ENCODE measurements around the gene ZDHHC16.
"Not testable (repeated sequence)": the region's sequence is repeated elsewhere in the genome, so short reads cannot be mapped to it uniquely, and the experiment has no call there.

Gene ZDHHC16

DNA sequence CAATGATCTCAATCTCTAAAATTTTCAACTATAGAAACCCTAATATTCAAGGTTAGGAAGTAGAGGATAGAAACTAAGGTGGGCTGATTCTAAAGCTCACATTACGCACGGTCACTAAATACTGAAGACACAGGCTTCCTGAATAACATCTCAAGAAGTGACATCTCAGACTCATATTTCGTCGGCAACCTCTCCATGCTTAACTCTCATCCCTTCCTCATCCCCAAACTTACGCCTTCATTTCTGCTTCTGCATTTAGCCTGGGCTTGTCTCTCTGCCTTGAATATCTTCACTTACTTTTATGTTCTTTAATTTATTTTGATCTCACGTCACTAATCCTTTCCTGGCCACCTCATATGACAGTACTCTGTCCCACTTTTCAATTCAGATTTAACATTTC, 10.8 kb upstream of the ZDHHC16 start:
- no peak for DNase-seq

DNA sequence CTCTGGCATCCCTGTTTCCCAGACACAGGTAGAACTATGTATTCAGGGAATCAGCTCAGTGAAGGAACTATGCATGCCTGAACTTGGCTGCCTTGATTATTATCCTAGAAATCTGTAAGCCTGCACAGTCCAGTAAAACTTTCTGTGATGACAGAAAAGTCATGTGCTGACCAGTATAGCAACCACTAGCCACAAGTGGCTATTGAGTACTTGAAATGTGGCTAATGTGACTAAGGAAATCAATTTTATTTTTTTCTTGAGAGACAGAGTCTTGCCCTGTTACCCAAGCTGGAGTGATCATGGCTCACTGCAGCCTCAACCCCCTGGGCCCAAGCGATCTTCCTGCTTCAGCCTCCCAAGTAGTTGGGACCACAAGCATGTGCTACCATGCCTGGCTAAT, 3.7 kb upstream of the ZDHHC16 start:
- DNase-seq = no peak

DNA sequence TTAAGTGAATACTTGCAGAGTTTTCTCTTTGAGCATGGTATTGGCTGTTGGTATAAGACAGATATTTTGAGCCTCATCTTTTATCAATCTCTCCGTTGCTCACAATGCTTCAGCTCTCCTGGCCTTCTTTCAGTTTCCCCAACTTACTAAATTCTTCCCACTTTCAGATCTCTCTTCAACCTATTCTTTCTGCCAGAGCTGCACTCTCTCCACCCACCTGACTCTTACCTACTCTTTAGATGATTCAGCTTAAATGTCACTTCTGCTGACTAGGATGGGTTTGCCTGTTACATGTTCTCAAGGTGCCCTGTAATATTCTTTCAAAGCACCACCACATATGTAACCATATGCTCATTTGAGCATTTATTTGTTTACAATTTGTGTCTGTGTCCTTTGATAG, 1.8 kb upstream of the ZDHHC16 start:
- no peak for DNase-seq

DNA sequence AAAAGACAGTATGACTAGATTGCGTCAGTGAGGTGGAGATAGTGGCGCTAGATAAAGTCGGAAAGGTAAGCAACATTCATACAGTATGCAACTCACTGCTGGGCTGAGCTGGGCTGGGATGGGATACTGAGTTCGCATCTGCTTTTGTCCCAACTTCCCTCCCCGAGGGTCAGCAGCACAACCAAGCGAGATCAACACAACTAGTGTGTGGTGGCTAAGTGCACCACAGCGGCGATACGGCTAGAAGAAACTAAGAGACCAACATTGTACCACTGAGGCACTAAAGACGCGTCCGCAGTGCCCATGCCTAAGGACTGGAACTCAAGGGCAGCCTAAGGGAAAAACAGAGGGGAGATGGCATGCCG, 636 bp upstream of the ZDHHC16 start:
- no peak for DNase-seq

DNA sequence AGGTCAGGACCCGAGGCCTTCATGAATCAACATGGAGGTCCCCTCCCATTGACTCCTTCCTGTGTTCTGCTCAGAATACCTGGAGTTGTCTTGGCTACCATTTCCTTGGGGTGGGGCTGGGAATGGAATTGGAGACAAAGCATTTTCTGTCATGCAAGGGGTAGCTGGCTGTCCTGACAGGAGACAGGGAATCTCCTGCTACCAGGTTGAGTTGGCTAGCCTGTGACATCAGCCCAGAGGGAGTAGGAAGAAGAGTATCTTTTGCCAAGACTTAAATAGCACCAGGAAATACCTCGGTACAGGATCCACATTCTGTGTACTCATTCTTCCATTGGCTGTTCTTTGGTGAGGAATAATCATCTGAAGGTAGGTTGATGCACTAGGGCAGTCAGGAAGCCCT, 4.9 kb downstream of the ZDHHC16 start:
- no peak for DNase-seq

DNA sequence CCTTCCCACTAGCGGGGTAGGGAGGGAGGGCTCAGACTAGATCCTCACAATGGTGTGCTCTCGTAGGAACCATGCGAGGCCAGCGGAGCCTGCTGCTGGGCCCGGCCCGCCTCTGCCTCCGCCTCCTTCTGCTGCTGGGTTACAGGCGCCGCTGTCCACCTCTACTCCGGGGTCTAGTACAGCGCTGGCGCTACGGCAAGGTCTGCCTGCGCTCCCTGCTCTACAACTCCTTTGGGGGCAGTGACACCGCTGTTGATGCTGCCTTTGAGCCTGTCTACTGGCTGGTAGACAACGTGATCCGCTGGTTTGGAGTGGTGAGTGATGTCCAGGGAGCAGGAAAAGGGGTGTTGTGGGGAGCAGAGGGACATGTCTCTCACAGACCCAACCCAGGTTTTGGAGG, 5.6 kb downstream of the ZDHHC16 start:
- no peak for DNase-seq

DNA sequence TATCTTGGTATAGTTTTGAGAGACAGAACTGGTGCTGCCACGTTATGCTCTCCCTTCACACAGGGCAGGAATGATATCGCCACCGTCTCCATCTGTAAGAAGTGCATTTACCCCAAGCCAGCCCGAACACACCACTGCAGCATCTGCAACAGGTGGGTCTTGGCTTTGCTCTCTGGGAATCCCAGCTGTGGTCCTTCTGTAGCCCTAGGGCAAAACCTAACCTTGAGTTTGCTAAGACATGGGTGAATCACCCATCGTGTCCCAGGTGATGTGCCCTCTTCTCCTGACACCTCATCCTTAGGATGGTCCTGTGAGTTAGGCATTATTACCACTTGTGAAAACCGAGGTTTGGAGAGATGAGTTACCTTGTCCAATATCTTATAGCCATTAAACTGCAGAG, 6.4 kb downstream of the ZDHHC16 start:
- no peak for DNase-seq

DNA sequence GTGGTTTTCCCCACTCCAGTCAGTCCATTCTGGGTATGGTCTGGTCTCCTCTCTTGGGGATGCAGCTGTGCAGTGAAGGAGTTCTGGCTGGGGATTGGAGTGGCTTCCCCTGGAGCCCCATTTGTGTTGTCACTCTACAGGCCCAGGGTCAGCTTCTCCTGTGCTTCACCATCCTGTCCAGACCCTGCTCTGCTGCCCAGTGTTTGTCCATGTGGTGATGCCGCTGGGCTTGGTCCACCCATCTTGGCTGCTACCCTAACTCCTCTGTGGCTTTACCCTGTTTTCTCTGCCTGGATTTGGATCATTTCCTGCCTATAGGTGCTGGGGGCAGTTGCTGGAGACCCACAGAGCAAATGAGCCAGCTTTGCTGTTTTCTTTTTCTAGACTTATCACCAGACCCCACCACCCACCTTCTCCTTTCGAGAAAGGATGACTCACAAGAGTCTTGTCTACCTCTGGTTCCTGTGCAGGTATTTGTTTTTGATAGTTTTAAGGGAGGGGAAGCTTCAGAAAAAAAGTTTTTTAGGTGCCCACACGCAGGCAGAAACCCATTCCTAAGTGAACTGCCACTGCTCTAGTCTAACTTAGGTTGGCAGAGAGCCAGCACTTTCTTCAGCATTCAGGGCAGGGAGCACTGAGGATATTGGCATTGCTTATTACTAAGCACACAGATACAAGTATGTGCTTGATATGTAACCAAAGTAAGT, 8.5 kb downstream of the ZDHHC16 start:
- DNase-seq = no peak

DNA sequence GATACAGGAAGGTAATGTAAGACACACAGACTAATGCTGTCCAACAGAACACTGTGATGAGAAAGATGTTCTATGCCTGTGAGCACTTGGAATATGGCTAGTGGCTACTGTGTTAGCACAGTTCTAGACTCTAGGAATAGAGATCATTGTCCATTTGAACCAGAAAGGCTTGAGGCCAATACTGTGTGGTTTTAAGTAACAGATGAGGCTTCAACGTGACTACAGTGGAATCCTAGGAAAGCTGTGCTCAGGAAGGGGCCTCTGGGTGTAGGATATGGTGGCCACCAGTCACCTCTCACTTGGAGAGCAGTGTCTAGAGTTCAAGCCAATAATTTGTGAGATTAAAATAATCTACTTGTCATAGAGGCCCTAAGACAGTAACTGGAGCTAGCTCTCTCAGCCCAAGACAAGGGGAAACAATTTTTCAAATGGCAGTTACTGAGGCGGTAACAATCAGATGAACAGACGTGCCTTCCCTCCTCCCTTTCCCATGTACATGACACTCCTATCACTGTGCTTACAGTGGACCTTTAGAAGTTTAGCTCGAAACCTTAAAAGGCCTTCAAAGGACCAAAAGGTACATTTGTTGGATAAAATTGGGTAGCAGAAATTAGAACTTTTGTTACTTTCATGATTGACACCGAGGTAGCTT, 10.2 kb downstream of the ZDHHC16 start:
- DNase-seq = no peak

DNA sequence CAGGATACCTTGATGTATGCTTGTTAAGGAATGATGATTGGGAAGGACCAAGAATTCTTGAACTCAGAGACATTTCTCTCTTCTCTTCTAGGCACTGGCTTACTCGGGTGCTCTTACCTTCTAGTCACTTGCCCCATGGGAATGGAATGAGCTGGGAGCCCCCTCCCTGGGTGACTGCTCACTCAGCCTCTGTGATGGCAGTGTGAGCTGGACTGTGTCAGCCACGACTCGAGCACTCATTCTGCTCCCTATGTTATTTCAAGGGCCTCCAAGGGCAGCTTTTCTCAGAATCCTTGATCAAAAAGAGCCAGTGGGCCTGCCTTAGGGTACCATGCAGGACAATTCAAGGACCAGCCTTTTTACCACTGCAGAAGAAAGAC, 10.7 kb downstream of the ZDHHC16 start:
- no peak for DNase-seq

DNA sequence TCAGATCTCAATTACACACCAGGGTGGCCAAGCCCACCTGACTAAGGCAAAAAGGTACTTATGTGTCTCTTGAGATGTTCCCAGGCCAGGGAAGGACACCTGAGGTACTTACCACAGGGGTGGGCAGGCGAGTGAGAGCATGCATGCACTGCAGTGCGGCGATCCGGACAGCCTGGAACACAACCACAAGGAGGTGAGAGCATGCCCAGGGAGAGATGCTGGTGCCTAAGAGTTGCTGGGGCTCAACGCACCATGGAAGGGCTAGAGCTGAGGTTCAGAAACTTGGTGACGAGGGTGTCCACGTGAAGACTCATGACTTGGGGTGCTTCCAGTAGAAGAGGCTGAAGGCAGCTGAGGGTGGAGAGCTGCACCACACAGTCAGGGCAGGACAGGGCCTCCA, 13.1 kb downstream of the ZDHHC16 start:
- DNase-seq = no peak

DNA sequence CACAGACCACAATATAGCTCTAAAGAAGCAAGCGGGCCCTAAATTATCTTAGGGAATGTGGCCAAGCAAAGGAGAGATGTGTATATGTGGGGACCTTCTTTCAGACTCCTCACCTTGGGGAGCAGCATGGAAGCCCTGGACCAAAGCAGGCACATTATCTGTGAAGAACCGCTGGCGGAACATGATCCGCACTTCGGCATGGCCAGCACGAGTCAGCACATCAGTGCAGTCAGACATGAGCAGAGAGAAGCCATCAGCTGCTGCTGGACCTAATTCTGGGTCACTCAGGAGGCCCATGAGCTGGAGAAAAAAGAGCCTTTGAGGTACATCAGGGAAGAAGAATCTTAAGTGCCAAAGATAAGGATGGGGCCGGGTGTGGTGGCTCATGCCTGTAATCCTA, 14.0 kb downstream of the ZDHHC16 start:
- DNase-seq = no peak

DNA sequence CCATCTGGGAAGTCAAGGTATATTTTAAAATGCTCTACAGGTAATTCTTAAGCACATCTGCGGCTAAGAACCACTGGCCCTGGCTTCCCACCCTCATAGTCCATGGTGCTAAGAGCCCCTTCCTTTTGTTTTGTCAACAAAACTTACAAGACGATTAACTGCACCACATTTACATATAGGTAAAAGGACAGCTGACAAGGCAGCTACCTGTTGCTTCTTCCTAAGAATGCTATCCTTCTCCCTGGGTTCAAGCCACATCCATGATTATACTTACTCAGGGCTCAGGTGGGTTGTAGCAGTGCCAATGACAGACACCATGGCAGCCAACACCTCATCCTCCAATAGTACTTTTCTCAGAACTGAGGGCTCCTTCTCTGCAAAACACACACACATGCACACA, 16.3 kb downstream of the ZDHHC16 start:
- DNase-seq = no peak

DNA sequence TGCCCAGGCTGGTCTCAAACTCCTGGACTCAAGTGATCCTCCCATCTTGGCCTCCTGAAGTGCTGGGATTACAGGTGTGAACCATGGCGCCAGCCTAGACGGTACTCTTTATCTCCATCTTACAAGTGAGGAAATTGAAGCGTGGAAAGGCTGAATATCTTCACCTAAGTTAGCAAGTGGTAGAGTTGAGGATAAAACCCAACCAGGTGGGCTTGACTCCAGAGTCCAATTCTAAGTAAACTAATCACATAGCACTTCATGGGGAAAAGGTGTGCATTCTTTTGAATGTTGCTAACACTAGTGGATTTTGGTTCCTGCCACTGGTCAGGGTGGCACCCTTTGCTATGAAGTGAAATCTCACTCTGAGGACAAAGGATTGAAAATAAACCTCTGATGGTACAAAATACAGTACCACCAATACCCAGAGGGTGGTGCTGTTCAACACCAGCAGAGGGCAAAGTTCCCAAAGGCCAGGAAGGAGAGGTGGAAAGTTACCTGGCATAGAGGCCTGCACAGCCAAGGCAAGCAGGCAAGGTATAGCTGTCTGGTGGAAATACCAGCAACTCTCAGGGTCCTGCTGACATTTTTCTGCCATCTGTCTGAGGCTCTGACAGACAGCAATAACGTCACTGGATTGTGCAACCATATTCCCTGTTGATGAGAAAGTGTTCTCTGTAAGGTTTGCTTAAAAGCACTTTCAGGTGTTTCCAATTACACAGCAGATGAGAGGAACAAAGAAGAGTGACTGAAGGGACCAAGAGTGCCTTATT, 17.6 kb downstream of the ZDHHC16 start:
- DNase-seq = no peak

DNA sequence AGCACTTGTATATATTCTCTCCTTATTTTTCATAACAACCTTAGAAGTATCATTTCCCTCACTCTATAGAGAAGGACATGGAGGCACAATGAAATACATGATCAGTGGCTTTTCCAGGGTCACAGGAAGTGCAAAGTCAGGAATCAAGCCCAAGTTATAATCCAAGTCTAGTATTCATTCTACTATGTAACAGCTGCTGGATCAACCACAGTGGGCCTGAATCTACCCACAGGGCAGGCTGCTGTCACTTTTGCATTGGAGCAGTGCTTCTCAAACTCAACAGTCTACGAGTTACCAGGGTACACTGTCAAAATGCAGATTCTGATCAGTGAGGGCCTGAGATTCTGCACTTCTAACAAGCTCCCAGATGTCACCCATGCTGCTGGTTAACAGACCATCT, 18.3 kb downstream of the ZDHHC16 start:
- DNase-seq = no peak

DNA sequence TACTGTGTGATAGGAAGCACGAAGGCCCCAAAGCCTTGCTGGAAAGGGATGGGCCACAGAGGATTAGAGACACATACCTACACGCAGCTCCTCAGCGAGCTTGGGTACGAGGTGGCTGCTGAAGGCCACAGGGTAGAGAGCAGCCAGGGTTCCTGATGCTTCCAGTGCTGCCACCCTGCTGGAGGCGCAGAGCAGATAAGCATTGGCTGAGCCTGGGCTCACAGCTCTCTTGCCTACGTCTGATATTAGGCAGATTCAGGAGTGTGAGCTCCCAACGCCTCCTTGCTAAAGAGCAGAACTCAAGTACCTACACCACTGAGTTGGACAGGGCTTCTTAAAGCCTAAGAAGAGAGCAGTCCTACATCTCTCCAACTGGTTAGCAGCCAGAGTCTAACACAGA, 20.0 kb downstream of the ZDHHC16 start:
- DNase-seq = no peak

DNA sequence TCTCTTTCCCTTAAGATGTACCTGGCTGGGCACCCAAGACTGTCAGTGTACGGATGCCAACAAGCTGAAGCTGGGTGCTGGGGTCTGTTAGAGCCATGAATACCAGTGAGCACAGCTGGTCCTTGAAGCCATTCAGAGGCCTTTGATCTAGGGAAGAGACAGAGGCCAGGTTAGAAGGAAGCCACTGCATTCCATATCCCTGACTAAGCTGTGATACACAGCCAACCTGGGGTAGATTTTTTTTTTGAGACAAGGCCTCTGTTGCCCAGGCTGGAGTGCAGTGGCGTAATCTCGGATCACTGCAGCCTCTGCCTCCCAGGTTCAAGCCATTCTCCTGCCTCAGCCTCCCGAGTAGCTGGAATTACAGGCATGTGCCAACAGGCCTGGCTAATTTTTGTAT, 20.8 kb downstream of the ZDHHC16 start:
- no peak for DNase-seq

DNA sequence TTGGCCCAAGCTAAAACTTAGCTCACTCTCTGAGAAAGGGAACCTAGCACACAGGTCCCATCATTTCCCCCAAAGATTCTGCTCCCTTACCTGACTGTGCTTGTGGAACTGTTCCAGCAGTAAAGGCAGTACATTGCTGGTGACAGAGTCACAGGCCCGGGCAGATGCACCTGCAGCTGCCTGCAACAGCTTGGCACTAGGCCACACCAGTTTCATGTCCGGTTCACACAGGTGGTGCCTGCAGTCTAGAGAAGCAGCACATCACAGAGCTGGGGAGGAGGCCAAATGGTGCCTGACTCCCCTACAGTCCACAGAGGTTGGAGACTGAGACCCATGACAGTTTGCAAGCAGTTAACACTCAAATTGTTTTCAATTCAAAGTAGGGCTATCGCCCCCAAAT, 22.2 kb downstream of the ZDHHC16 start:
- DNase-seq = no peak

DNA sequence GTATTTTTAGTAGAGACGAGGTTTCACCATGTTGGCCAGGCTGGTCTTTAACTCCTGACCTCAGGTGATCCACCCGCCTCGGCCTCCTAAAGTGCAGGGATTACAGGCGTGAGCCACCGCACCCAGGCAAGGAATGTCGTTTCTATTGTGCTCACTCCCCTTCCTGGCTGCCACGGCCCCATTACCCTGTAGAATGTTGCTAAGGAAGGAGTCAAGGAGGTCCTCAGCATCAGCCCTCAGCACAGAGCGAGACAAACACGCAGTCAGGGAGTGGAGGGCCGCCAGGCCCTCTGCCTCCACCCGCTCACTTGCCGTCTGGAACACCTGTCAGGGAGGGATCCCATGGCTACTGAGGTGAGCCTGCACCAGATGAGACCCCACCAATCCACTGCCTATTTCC, 22.8 kb downstream of the ZDHHC16 start:
- not testable (repeated sequence) for DNase-seq

DNA sequence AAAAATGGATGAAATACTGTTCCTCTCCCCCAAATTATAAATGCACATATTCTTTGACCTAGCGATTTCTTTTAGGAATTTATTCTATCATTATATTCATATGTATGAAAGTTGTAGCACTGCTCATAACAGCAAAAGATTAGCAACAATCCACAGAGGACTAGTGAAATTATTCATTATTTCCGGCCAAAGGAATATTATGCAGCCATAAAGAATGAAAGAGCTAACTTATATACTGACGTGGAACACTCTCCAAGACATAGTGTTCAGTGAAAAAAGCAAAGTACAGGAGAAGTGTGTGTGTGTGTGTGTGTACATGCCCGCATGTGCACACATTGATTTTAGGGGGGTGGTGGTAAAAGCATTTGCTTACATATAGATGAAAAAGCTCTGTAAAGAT, 28.9 kb downstream of the ZDHHC16 start:
- DNase-seq = no peak

DNA sequence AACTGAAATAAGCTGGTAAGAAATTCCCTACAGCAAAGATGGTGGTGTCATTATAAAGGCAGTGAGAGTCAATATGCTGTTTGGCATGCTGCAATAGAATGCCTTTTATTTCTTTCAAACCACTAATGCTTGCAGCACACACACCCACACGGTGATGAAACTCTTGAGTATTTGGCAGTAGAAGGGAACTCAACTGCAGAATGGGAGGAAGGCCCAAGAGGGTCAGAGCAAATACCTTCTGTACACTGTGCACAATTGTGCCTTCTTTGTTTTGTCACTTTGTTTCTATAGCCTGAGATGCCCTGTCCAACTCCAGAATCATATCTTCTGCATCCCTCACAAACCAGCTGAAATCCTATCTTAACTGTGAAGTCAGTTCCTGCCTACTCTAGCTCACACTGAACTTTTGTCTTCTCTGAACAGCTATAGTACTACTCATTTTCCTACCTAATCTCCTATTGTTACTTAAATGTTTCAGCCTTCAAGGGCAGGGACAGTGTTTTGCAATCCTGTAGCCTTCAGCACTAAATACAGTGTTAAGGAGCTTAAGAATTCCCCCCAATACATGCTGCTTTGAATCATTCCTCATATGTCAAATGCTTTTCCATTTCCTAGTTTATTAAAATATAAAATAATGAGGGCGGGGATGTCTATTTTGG, 30.1 kb downstream of the ZDHHC16 start:
- no peak for DNase-seq

DNA sequence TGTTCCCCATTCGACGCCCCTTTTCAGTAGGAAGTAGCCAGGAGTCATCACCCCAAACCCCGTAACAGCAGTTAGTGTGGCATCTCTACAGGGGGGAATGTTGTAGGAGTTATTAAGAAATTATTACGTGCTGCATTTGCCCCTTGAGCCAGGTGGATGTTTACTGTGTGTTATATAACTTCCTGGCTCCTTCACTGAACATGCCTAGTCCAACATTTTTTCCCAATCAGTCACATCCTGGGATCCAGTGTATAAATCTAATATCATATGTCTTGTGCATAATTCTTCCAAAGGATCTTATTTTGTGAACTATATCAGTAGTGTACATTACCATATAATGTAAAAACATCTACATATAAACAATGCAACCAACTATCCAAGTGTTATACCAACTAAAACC, 33.4 kb downstream of the ZDHHC16 start:
- not testable (repeated sequence) for DNase-seq

DNA sequence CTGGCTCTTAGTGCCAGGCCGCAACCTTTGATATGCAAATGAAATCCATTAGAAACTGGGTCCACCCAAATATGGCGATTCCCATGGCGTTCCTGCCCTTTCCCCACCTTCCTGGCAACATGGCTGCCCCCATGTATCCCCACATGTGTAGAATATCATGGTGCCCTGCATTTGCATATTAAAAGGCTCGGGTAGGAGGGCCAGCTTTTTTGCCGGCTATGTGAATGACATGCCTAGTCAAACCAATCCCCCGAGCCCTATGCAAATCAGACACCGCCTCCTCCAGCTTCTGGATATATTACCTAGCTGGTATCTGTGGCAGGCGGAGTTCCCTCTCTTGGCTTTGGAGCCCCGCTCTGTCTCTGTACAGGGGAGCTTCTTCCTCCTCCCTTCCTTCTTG, 34.0 kb downstream of the ZDHHC16 start:
- no peak for DNase-seq

DNA sequence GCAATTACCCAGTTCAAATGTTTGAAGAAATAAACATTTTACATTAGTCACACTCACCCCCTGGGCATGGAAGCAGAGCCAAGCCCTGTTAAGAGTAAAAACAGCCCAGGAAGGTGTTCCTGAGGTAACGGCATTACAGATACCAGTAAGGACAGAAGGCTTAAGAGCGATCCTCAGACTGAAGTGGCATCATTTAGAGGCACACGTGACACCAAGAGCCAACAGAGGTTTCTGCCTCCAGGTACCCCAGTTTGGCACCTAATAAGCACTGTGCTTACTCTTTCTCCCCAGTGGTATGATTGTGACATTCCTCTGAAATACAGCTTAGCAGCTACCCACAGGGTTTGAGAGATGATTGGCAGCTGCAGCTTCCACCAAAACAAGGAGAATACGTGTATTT, 35.1 kb downstream of the ZDHHC16 start:
- no peak for DNase-seq
